NB4 (cell line): Measurements from ENCODE around the gene ELMO3.

Experiments
- DNase-seq: peaks from one replicate; pipeline ENCODE4 v3.0.0; 2010; ENCODE audit warnings: low read depth
- H3K4me3 ChIP-seq: one replicate; pipeline ENCODE4 v1.5.1; 2011; ENCODE audit warnings: mild to moderate bottlenecking, low read depth, low read length, moderate library complexity
- MYC ChIP-seq: IDR thresholded peaks from 2 replicates; pipeline ENCODE4 v1.6.1; 2011; ENCODE audit warnings: low read depth, low read length
- POLR2A ChIP-seq: IDR thresholded peaks from 2 replicates; pipeline ENCODE4 v1.6.1; 2011; ENCODE audit warnings: mild to moderate bottlenecking; ENCODE audit not compliant: insufficient read length; ENCODE audit errors: extremely low read depth
- TF ChIP-seq, protein P1 (sequence below): IDR thresholded peaks from one replicate; pipeline ENCODE4 v1.5.1; 2012; ENCODE audit warnings: low read depth, low read length
- TF ChIP-seq, protein P2 (sequence below): IDR thresholded peaks from 2 replicates; pipeline ENCODE4 v1.6.1; 2011; ENCODE audit warnings: low read depth, low read length

The ELMO3 gene

DNA sequence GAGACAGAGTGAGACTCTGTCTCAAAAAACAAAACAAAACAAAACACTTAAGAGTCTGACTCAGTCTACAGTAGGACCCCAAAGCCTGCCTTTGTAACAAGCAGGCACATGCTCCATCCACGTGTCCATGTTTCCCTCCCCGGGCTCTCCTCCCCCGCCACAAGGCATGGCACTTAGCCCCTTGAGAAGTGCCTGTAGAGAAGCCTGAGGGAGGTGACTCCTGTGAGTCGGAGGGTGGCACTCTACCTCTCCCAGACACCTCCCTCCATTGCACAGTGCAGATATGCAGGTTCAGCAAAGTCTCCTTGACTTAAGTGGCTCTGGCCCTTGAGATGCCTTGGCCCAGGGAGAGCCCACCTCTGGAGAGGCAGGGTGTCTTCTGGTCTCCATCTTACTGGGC lies 41.6 kb downstream of the ELMO3 start:
- TF ChIP-seq, protein P1, sequence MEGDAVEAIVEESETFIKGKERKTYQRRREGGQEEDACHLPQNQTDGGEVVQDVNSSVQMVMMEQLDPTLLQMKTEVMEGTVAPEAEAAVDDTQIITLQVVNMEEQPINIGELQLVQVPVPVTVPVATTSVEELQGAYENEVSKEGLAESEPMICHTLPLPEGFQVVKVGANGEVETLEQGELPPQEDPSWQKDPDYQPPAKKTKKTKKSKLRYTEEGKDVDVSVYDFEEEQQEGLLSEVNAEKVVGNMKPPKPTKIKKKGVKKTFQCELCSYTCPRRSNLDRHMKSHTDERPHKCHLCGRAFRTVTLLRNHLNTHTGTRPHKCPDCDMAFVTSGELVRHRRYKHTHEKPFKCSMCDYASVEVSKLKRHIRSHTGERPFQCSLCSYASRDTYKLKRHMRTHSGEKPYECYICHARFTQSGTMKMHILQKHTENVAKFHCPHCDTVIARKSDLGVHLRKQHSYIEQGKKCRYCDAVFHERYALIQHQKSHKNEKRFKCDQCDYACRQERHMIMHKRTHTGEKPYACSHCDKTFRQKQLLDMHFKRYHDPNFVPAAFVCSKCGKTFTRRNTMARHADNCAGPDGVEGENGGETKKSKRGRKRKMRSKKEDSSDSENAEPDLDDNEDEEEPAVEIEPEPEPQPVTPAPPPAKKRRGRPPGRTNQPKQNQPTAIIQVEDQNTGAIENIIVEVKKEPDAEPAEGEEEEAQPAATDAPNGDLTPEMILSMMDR: no peak
- TF ChIP-seq POLR2A: no peak
- TF ChIP-seq, protein P2, sequence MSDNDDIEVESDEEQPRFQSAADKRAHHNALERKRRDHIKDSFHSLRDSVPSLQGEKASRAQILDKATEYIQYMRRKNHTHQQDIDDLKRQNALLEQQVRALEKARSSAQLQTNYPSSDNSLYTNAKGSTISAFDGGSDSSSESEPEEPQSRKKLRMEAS: no peak
- TF ChIP-seq MYC: no peak
- no peak overlapping the region for H3K4me3 ChIP-seq
- DNase-seq: no peak

DNA sequence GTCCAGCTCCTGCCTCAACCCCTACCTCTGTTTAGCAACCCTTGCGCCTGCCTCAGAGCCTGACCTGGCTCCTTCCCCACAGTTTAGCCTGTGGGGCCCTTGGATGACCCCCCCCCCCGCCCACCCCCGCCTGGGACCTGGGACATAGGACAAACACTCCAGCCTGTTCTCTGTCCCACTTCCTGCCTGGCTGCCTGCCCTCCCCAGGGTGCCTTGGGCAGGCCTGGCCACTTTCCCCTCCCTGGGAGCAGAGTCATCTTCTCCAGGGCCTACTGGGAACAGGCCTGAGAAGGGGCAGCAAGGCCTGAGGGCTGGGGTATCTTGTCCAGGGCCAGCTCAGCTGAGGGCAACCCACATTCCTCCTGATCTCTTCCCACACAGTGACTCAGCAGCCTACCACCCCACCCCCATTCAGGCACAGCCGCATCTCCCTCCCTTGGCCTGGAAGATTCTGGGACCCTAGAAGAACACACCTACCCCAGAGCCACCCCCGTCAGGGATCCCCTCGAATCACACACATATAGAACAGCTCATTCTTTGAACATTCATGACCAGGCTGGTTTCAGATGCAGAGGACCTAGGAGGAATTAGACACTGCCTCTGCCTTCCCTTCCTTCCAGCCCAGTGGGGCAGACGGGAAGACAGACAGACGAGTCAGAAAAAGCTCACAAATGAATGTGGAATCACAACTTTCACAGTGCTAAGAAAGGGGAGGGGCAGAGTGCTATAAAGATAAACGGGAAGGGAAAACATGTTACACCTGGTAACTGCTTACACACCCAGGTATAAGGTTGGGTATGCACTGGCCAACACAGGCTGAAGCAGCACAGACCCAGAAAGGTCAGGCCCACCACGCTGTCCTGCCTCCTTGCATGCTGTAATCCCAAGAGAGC lies 42.3 kb downstream of the ELMO3 start:
- DNase-seq: no peak
- H3K4me3 ChIP-seq: no peak overlapping the region
- TF ChIP-seq, protein P2: no peak
- no peak for TF ChIP-seq MYC
- TF ChIP-seq, protein P1: no peak

DNA sequence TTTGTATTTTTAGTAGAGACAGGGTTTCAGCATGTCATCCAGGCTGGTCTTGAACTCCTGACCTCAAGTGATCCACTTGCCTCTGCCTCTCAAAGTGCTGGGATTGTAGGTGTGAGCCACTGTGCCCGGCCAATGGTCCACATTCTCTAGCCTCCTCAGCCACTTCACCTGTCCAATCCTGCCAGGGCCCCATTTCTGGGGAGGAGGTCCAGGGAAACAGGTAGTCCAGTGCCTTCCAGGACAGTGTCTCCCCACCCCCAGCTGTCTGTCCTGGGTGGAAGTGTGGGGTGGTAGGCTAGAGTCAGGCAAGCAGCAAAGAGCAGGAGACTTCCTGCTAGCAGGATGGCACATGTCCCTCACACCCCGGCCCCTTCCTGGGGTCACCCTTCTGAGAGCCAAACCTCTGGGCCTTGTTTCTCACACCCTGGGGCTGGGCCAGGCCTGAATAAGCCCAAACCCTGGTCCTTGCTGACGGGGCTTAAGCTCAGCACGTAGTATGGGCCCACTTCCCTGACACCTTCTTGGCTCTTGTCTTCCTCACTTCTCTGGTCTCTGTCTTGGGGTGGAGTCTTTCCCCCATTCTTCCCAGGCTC lies 43.3 kb downstream of the ELMO3 start:
- TF ChIP-seq, protein P1: no peak
- H3K4me3 ChIP-seq: no peak overlapping the region
- DNase-seq: no peak

DNA sequence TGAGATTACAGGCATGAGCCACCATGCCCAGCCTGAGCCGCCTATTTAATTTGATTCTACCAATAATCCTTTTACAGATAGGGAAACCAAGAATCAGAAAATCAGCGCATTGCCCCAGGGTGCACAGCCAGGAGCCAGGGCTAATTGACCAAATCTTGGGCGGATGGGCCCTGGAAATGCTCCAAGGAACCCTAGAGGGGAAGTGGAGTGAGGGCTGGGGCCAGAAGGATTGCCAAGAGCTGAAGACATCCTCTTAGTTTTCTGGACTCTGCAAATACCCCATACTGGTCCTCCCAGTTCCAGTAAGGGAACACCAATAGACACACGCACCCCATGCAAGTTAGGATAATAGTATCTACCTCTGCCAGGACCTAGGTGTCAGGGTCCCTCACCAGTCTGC lies 44.5 kb downstream of the ELMO3 start:
- TF ChIP-seq MYC: no peak
- no peak for TF ChIP-seq POLR2A
- TF ChIP-seq, protein P1: no peak
- TF ChIP-seq, protein P2: no peak
- no peak for DNase-seq
- H3K4me3 ChIP-seq: peak overlapping the region; percentile 44

DNA sequence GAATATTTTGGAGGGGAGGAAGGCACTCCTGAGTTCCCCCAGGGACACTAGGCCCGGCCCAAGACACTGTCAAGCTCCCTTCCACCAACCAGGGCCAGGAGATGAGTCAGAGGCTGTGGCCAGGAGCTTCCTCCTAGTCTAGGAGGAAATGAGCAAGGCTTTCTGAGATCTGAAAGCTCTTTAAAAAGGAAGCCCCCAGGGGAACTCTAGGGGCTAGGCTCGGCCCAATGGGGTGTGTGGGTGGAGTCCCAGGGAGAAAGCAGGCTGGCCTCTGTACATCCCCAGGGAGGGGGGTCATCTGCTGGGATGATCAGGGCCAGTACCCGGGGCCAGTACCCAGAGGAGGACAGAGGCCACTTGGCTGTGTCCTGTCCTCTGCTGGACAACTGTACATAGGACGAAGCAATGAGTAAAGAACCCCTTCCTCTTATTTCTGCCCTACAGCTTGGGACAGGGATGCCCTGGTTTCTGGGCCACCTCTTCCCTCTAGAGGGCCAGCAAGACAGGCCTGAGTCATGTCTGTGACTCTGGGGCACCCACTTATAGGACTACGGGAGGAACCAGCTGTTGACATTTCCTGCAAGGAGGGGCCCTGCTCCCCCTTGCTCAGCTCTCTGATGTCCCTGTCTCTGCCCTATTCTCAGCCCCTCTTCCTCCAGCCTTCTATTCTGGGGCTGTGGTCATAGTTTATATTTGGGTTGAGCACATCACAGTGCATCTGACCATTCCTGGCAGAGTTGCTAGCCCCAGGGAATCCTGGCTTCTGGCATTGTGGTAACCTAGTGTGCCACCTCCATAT lies 45.7 kb downstream of the ELMO3 start:
- H3K4me3 ChIP-seq: peak overlapping the region; percentile 86
- TF ChIP-seq, protein P1: no peak
- TF ChIP-seq MYC (no peak), POLR2A (no peak)
- TF ChIP-seq, protein P2: peak; percentile 21; the same call in 1 of the 2 replicates
- peak; percentile 98 for DNase-seq
